GM21737 (cell line): ENCODE measurements around the gene RPRD1B.
"Not testable (repeated sequence)": the region's sequence is repeated elsewhere in the genome, so short reads cannot be mapped to it uniquely, and the experiment has no call there.

Experiments used
- ATAC-seq: cut with Tn5 transposase; IDR thresholded peaks from one replicate; pipeline ENCODE4 v1.9.1; 2021; ENCODE audit warnings: mild to moderate bottlenecking, moderate library complexity; ENCODE audit not compliant: unreplicated experiment

RPRD1B gene

GRCh38 chr20:38000293-38000692 lies 33.3 kb upstream of the RPRD1B start:
- ATAC-seq: no peak

GRCh38 chr20:38001173-38001875 lies 32.2 kb upstream of the RPRD1B start:
- no peak for ATAC-seq

GRCh38 chr20:38001981-38002380 lies 31.6 kb upstream of the RPRD1B start:
- ATAC-seq: no peak

- ATAC-seq: no peak
These were observed 31.1 kb upstream of the RPRD1B start for GRCh38 chr20:38002422-38002821.

DNA sequence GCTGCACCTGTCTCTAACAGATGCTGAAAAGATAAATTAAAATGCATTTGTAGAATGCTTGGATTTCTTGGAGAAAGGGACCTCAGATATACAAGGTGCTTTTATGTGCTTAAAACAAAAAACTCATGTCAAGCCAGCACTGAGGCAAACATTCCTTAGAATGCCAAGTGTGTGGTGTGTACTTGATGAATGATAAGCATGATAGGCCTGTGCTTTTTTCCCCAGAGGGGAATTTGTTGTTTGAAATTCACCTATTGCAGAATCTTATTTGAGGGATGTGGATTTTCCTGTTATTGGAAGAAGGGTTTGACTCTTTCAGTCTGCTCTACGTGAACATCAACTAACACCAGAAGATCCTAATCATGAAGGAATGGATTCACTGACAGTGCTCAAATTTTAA lies 29.1 kb upstream of the RPRD1B start:
- ATAC-seq: no peak

DNA sequence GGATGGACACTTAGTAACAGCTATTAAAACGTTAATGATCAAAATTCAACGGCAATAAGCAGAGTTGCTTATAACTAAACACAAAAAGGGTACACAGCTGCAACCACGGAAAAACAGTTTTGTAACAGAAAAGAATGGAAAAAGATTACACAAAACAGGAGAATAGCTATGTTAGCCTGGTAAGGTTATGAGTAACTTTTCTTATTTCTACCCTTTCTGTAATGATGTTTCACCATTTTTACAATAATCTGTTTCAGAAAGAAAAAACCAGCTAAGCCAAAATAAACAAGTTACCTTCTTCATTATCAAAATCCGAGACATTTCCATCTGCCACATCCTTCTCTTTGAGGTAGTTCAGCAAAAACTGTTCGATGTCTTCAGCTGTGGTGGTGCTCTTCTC lies 27.6 kb upstream of the RPRD1B start:
- ATAC-seq: no peak

DNA sequence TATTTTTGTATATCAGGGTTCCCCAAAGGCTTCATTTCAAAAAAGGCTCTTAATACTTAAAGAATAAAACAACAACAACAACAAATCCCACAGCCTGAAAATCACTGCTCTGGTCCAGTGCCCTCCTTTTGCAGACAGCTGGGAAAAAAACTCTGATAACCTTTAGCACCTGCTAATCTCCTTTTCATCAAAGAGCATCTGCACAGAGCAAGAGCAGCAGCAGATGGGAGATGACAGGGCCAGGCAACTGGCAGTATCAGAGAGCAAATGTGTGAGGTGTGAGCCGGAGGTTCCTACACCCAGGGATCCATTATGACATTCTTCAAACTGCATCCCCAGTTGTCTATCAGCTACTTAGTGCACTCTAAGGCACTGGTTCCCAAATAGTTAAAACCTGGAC lies 26.0 kb upstream of the RPRD1B start:
- ATAC-seq: no peak

DNA sequence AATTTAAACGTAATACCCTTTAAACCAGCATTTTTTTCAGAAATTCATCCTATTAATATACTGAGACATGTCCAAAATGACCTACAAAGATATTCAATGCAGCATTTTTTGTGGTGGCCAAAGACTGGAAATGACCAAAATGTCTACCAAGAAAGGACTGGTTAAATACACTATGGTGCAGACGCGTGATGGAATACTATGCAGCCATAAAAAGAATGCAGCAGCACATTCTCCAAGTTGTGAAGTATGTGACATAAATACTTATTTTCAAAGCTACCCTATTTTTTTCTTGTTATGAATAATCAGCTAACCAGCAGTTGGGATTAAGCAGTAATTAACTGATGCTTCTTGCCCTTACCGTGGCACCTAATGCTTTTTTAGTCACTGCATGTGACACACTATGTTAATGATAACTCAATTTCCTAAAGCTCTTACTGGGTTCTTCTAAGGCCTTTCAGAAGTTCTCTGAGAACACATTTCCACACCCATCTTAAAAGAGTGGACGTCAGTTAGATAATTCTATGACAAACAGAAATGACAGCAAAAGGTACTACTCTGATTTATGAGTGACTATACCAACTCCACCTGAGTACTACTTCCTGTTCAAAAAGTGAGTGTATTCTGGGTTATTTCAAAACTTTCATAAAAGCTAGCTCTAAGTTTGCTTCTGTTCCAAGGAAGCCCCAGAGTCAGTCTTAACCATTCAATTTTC lies 25.2 kb upstream of the RPRD1B start:
- no peak for ATAC-seq

DNA sequence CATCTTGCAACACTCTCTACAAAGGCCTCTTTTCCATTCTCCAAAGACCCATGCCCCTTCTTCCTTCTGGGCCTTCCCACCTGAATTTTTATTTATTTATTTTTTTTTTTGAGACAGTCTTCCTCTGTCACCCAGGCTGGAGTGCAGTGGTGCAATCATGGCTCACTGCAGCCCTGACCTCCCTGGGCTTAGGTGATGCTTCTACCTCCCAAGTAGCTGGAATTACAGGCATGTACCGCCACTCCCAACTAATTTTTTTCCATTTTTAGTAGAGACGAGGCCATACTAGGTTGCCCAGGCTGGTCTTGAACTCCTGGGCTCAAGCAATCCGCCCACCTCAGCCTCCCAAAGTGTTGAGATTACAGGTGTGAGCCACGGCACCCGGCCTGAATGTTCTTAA lies 24.1 kb upstream of the RPRD1B start:
- not testable (repeated sequence) for ATAC-seq

DNA sequence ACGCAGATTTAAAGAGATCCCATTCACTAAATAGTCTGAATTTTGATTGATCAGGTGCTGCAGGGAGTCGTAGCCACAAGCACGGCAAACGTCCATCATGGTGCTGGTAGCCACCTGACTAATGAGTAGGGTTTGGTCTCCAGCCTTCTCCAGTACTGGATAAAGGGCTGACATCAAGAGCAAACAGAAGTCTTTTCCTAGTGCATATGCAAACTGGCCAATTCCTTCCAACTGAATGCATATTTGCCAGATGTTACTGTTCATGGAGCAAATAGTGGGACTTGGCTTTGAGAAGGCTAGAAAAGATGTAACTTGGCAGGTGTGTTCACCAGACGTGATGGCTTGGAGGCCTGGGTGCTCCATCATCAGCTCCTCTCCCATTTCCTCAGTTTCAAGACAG lies 21.9 kb upstream of the RPRD1B start:
- ATAC-seq: no peak

GRCh38 chr20:38012332-38012731 lies 21.2 kb upstream of the RPRD1B start:
- ATAC-seq: no peak

DNA sequence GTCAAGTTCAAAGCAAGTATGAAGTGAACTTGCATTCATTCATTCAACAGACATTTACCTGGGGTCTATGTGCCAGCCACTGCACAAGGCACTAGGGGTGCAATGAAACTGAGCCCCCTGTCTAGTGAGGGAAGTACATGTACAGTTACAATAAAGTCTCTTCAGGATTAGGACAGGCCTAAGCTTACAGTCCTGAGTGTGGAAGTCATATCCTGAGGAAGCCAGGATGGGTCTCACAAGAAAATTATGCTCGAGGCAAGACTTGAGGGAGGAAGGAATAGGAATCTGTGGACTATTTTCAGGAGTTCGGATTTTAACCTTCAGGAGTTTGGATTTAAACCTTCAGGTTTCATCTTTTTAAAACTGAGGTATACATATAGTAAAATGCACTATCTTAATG lies 19.7 kb upstream of the RPRD1B start:
- no peak for ATAC-seq

DNA sequence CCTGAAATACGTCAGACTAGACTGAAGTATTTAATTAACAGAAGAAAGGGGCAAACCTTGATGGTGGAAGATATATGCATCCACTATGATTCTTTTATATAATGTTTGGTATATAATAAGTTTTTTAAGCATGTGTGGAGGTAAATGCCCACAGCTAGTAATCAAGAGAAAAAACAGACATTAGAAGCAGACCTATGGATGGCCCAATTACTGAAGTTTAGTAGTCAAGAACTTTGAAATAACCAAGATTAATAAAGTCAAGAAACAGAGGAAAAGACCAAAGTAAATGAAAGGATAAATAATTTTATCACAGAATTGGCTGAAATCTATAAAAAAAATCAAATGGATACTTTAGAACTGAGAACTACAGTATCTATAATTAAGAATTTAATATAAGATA lies 15.6 kb upstream of the RPRD1B start:
- no peak for ATAC-seq

- no peak for ATAC-seq
These were observed 15.2 kb upstream of the RPRD1B start for GRCh38 chr20:38018385-38018784.

DNA sequence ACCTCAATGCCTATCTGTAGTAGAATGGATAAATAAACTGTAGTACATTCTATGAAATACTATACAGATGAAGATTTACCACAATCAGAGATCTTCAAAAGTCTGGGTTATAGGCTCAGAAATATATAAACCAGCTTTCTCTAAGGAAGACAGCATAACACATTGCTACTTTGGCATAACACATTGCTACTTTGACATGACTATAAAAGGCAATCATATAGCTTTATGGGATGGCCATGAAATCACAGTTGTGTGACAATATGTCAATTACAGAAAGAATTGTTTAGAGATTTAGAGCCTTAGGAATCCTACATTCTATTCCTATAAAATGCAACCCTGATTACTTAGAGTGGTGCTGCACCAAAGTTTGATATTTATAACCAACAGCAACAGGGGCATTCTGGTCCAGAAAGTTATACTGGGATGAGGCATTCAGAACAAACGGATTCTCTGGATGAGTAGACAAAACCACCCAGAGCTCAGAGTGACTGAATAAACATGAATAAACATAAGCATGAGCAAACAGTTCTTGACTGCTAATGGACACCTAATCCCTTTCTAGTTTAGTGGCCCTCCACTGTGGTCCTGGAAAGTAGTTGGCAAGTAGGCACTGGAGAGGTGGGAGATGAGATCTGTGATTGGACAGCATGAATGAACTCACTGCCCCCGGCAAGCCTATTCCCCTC lies 12.3 kb upstream of the RPRD1B start:
- ATAC-seq: no peak

- no peak for ATAC-seq
These were observed 10.2 kb upstream of the RPRD1B start for GRCh38 chr20:38023181-38024001.

GRCh38 chr20:38024496-38024895 lies 9.1 kb upstream of the RPRD1B start:
- no peak for ATAC-seq

GRCh38 chr20:38029453-38029852 lies 4.1 kb upstream of the RPRD1B start:
- no peak for ATAC-seq

DNA sequence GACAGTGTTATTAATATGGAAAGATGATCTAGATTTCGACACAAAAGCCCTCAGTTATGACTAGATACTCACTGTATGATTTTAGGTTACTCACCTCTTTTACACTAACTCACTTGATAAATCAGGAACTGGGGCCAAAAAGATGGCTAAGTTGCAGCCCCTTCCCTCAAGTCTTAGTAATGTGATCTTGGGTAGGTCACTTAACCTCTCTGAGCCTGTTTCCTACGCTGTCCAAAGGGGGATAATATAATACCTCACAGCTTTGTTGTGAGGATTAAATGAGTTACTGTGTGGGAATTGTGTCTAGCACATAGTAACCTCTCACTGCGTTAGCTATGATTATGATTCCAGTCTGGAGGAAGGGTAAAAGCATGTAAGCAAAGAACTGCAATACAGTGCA lies 1.6 kb upstream of the RPRD1B start:
- no peak for ATAC-seq

DNA sequence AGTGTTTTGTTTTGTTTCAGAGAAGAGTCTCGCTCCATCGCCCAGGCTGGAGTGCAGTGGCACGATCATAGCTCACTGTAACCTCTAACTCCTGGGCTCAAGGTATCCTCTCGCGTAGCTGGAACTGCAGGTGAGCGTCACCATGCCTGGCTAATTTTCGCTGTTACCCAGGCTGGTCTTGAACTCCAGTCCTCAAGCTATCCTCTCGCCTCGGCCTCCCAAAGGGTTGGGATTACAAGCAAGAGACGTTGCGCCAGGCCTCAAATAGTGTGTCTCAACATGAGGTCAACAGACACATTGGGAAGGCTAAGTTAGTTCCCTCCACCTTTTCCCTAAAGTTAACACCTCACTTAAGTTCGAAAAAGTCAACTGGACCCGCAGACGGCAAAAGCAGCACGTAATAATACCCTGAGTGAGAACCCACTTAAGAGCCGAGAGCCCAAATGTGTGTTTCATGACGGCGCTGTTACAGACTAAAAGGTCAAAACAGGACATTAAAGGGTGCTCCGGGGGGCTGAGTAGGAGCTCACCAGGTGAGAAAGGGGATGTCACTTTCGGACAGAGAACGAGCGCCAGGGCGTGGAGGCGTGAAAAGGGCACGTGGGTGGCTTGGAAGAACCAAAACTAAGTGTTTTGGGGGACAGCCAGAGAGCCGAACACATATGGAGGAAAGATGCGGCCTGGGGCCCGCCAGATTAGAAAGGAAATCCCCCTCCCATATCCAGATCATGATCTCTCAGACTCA lies 789 bp upstream of the RPRD1B start:
- ATAC-seq: peak; percentile 52
